ENCODE data around the gene TMEM101.

DNA sequence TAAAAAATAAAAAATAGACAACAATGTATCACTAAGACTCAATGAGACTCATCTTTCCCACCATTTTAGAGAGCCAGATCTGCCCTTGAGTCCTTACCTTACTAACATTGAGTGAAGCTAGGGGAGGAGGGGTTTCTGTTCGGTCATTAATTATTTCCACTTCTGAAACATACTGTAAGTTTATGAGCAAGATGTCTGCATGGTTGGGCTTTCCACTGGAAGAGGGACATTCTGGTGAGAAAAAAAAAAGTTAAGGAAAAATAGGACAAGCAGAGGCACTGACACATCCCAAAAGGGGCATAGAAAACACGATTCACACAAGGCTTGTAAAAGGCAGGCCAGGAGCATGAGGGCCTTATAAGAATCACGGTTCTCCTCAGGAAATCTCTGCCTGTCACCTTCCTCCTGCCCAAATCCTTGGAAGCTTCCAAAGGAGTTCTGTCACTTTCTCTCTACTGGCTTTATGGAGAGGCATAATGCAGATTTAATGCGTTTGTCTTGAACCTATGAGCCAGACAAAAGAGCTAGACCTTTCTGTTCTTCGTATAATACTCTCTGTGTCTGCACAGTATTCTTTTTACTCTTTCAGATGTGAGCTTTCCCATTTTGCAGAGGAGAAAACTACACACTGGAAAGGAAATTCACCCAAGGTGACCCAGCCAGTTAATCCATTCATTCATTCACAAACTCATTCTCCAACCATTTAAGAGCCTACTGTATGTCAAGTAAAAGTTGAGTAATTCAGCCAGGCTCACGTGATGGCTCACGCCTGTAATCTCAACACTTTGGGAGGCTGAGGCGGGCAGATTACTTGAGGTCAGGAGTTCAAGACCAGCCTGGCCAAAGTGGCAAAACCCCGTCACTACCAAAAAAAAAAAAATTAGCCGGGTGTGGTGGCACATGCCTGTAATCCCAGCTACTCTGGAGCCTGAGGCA is 49.2 kb upstream of the TMEM101 start:
- TF ChIP-seq, protein P1, sequence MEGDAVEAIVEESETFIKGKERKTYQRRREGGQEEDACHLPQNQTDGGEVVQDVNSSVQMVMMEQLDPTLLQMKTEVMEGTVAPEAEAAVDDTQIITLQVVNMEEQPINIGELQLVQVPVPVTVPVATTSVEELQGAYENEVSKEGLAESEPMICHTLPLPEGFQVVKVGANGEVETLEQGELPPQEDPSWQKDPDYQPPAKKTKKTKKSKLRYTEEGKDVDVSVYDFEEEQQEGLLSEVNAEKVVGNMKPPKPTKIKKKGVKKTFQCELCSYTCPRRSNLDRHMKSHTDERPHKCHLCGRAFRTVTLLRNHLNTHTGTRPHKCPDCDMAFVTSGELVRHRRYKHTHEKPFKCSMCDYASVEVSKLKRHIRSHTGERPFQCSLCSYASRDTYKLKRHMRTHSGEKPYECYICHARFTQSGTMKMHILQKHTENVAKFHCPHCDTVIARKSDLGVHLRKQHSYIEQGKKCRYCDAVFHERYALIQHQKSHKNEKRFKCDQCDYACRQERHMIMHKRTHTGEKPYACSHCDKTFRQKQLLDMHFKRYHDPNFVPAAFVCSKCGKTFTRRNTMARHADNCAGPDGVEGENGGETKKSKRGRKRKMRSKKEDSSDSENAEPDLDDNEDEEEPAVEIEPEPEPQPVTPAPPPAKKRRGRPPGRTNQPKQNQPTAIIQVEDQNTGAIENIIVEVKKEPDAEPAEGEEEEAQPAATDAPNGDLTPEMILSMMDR (IDR thresholded peaks at IDR 0.05): no peak
- TF ChIP-seq POLR2A (IDR thresholded peaks at IDR 0.05): no peak
- TF ChIP-seq EP300 (IDR thresholded peaks at IDR 0.05): no peak
- TF ChIP-seq POLR2AphosphoS5 (IDR thresholded peaks at IDR 0.05): no peak
